Right atrium auricular region (tissue), 2 donors: ENCODE measurements around the gene MTOR. TPM values are rescaled to one million over a fixed set of nuclear protein-coding genes. Genes with fewer than 3 reads are reported as not detected.

Experiments
- DNase-seq: peaks from one replicate; pipeline ENCODE4 v3.0.0-alpha.2; 2019; ENCODE audit warnings: low spot score
- H3K27ac ChIP-seq, 2 donors: fragments of 200-600 bp; sonication (generic); 1 replicate in 1 of 2; 2 replicates in 1 of 2; pipeline ENCODE4 v1.5.1; 2016 to 2019
- H3K27me3 ChIP-seq, 2 donors: fragments of 200-600 bp; sonication (generic); one replicate each; pipeline versions ENCODE4 v1.5.1 to v1.6.0; 2017 to 2019
- H3K36me3 ChIP-seq: fragments of 200-600 bp; sonication (generic); one replicate; pipeline ENCODE4 v1.5.1; 2016
- H3K4me1 ChIP-seq, 2 donors: fragments of 200-600 bp; sonication (generic); one replicate each; pipeline versions ENCODE4 v1.5.1 to v1.6.0; 2017 to 2019
- H3K4me3 ChIP-seq, 2 donors: fragments of 200-600 bp; sonication (generic); 1 replicate in 1 of 2; 2 replicates in 1 of 2; pipeline ENCODE4 v1.5.1; 2017 to 2019; ENCODE audit warnings: mild to moderate bottlenecking in 1 of 2, moderate library complexity in 1 of 2
- H3K9me3 ChIP-seq, 2 donors: fragments of 200-600 bp; sonication (generic); one replicate each; pipeline ENCODE4 v1.5.1; 2019
- CTCF ChIP-seq, 2 donors: fragments of 200-600 bp; sonication (generic); IDR thresholded peaks; one replicate each; pipeline ENCODE4 v1.5.1; 2019; ENCODE audit warnings: antibody characterized with exemption in 2 of 2
- total RNA-seq, 2 donors: library from RNA; depleted of rRNA; stranded (reverse); fragments of >200 nt; gene quantifications; one replicate each; pipeline ENCODE4 v1.1.0, GENCODE V29; 2016

The MTOR gene
- total RNA-seq, 2 donors from 2014 or later = 28.1 to 36.0 TPM

- no peaks in the 10 kb centered on the region for H3K9me3 ChIP-seq
- no peak for TF ChIP-seq CTCF (IDR thresholded peaks at IDR 0.05)
- H3K27me3 ChIP-seq = no peaks in the 10 kb centered on the region
- H3K36me3 ChIP-seq = peaks cover 33% of the 10 kb centered on the region
- H3K4me1 ChIP-seq = peaks cover 0 to 27% of the 10 kb centered on the region in 2 donors
- H3K27ac ChIP-seq = no peak overlapping the region
- DNase-seq = no peak
- H3K4me3 ChIP-seq = no peak overlapping the region
Observed at GRCh38 chr1:11062965-11063401, 199.4 kb downstream of the MTOR start.

GRCh38 chr1:11061652-11062365, 200.5 kb downstream of the MTOR start:
- H3K4me1 ChIP-seq = peaks cover 0 to 27% of the 10 kb centered on the region in 2 donors
- H3K4me3 ChIP-seq = no peak overlapping the region
- no peak overlapping the region for H3K27ac ChIP-seq
- H3K27me3 ChIP-seq = no peaks in the 10 kb centered on the region
- peaks cover 21% of the 10 kb centered on the region for H3K36me3 ChIP-seq
- H3K9me3 ChIP-seq = no peaks in the 10 kb centered on the region
- no peak for DNase-seq
- TF ChIP-seq CTCF (IDR thresholded peaks at IDR 0.05) = no peak

- Histone ChIP-seq H3K36me3 (peaks cover 18% of the 10 kb centered on the region), H3K27me3 (no peaks in the 10 kb centered on the region), H3K4me3 (peak within 1 kb of the TSS; percentile 97 to 98), H3K9me3 (no peaks in the 10 kb centered on the region), H3K4me1 (peaks cover 0 to 27% of the 10 kb centered on the region in 2 donors), H3K27ac (peak within 1 kb of the TSS; percentile 51 to 76)
- peak; percentile 84 for DNase-seq
- TF ChIP-seq CTCF (IDR thresholded peaks at IDR 0.05) = peak; percentile 48 to 53
Observed at GRCh38 chr1:11059968-11060830, 202.2 kb downstream of the MTOR start, which contains the start of gene SRM. TSS of gene SRM (minus strand) at chr1:11060018. CDS start at chr1:11059943, 75 bp downstream.

GRCh38 chr1:11059155-11059967, 203.0 kb downstream of the MTOR start:
- peak overlapping the region; percentile 51 to 55 for H3K27ac ChIP-seq
- peaks cover 18% of the 10 kb centered on the region for H3K36me3 ChIP-seq
- DNase-seq = no peak

More at GRCh38 chr1:11059155-11059967, 203.0 kb downstream of the MTOR start:
- Histone ChIP-seq H3K27me3 (no peaks in the 10 kb centered on the region), H3K9me3 (no peaks in the 10 kb centered on the region), H3K4me1 (peaks cover 0 to 27% of the 10 kb centered on the region in 2 donors), H3K4me3 (peak overlapping the region; percentile 97 to 98)
- no peak for TF ChIP-seq CTCF (IDR thresholded peaks at IDR 0.05)
